IPS-15b (cell line): ENCODE measurements around the gene PPP2R2C.

Experiments used
- H3K27me3 ChIP-seq: one replicate; pipeline ENCODE4 v1.6.1; 2013; ENCODE audit warnings: low read length; ENCODE audit not compliant: control insufficient read depth, insufficient read depth
- H3K36me3 ChIP-seq: one replicate; pipeline ENCODE4 v1.6.1; 2013; ENCODE audit warnings: low read length; ENCODE audit not compliant: control insufficient read depth, insufficient read depth
- H3K4me1 ChIP-seq: one replicate; pipeline ENCODE4 v1.6.1; 2013; ENCODE audit warnings: mild to moderate bottlenecking, low read length; ENCODE audit not compliant: control insufficient read depth, insufficient read depth
- H3K4me3 ChIP-seq: one replicate; pipeline ENCODE4 v1.5.1; 2013; ENCODE audit warnings: low read depth, low read length
- H3K9ac ChIP-seq: one replicate; pipeline ENCODE4 v1.6.1; 2013; ENCODE audit warnings: low read depth, mild to moderate bottlenecking, low read length
- H3K9me3 ChIP-seq: one replicate; pipeline ENCODE4 v1.6.1; 2013; ENCODE audit warnings: mild to moderate bottlenecking, low read length; ENCODE audit not compliant: control insufficient read depth, insufficient read depth

The PPP2R2C gene

DNA sequence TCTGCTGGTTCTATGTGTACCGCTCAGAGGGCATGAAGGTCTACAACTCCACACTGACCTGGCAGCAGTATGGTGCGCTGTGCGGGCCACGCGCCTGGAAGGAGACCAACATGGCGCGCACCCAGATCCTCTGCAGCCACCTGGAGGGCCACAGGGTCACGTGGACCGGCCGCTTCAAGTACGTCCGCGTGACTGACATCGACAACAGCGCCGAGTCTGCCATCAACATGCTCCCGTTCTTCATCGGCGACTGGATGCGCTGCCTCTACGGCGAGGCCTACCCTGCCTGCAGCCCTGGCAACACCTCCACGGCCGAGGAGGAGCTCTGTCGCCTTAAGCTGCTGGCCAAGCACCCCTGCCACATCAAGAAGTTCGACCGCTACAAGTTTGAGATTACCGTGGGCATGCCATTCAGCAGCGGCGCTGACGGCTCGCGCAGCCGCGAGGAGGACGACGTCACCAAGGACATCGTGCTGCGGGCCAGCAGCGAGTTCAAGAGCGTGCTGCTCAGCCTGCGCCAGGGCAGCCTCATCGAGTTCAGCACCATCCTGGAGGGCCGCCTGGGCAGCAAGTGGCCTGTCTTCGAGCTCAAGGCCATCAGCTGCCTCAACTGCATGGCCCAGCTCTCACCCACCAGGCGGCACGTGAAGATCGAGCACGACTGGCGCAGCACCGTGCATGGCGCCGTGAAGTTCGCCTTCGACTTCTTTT, 170.5 kb downstream of the PPP2R2C start:
- no peak overlapping the region for H3K9ac ChIP-seq
- no peak overlapping the region for H3K4me3 ChIP-seq
- H3K4me1 ChIP-seq: no peaks in the 10 kb centered on the region
- H3K9me3 ChIP-seq: no peaks in the 10 kb centered on the region
- no peaks in the 10 kb centered on the region for H3K27me3 ChIP-seq
- H3K36me3 ChIP-seq: peaks cover 35% of the 10 kb centered on the region

DNA sequence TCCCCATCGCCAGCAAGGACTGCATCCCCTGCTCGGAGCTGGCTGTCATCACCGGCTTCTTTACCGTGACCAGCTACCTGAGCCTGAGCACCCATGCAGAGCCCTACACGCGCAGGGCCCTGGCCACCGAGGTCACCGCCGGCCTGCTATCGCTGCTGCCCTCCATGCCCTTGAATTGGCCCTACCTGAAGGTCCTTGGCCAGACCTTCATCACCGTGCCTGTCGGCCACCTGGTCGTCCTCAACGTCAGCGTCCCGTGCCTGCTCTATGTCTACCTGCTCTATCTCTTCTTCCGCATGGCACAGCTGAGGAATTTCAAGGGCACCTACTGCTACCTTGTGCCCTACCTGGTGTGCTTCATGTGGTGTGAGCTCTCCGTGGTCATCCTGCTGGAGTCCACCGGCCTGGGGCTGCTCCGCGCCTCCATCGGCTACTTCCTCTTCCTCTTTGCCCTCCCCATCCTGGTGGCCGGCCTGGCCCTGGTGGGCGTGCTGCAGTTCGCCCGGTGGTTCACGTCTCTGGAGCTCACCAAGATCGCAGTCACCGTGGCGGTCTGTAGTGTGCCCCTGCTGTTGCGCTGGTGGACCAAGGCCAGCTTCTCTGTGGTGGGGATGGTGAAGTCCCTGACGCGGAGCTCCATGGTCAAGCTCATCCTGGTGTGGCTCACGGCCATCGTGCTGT, 171.2 kb downstream of the PPP2R2C start:
- no peaks in the 10 kb centered on the region for H3K4me1 ChIP-seq
- no peaks in the 10 kb centered on the region for H3K9me3 ChIP-seq
- no peak overlapping the region for H3K4me3 ChIP-seq
- H3K9ac ChIP-seq: no peak overlapping the region
- H3K36me3 ChIP-seq: peaks cover 41% of the 10 kb centered on the region
- no peaks in the 10 kb centered on the region for H3K27me3 ChIP-seq

DNA sequence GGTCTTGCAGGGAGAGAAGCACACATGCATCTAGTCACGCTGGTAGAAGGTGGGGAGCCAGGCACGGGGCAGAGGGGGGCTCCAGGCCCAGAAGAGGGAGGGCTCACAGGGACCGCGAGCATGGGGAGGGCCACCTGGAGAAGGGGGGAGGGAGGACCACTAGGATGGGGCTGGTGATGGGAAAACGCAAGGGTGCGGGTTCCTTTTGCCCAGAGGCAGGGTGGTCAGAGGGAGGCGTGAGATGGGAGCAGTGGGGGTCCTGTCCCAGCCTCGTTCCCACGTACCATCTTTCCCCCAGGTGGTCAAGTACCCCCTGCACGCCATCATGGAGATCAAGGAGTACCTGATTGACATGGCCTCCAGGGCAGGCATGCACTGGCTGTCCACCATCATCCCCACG, 172.1 kb downstream of the PPP2R2C start:
- Histone ChIP-seq H3K9ac (no peak overlapping the region), H3K4me3 (no peak overlapping the region), H3K36me3 (peaks cover 45% of the 10 kb centered on the region), H3K9me3 (no peaks in the 10 kb centered on the region), H3K4me1 (no peaks in the 10 kb centered on the region), H3K27me3 (no peaks in the 10 kb centered on the region)

DNA sequence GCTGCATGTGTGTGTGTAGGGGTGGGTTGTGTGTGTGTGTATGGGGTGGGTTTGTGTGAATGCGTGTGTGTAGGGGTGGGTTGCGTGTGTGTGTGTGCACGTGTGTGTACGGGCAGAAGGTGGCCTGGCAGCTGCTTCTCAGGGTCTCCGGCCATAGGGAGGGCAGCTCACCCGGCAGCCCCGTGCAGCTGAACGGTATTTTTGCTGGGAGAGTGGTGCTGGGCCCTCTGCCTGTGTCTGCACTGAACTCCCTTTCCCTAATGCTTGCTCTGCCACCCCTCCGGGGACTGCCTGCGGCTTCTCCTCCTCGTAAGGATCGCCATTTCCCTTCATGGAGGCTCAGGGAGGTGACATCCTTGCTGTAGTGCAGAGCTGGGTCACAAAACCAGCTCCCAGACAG, 172.5 kb downstream of the PPP2R2C start:
- H3K36me3 ChIP-seq: peaks cover 49% of the 10 kb centered on the region
- no peak overlapping the region for H3K9ac ChIP-seq
- no peaks in the 10 kb centered on the region for H3K4me1 ChIP-seq
- no peaks in the 10 kb centered on the region for H3K27me3 ChIP-seq
- no peak overlapping the region for H3K4me3 ChIP-seq
- no peaks in the 10 kb centered on the region for H3K9me3 ChIP-seq

DNA sequence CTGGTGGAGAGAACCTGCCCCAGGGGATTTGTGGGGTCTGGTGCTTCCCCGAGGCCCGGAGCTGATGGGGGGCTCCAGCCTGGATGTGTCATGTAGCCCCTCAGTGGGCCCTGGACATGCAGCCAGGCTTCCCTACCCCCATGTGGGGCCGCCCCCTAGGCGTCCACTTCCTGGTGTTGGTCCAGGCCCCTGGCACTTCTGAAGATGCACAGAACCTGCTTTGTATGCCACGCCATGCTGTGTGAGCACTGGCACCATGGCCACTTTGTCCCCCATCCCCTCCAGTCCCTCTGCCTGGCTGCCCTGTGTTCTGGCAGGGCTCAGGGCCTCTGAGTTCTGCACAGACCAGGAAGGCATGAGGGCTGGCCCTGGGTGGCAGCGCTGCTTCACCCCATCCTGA, 173.6 kb downstream of the PPP2R2C start:
- no peak overlapping the region for H3K4me3 ChIP-seq
- H3K27me3 ChIP-seq: no peaks in the 10 kb centered on the region
- H3K36me3 ChIP-seq: peaks cover 54% of the 10 kb centered on the region
- H3K9ac ChIP-seq: no peak overlapping the region
- H3K4me1 ChIP-seq: no peaks in the 10 kb centered on the region
- no peaks in the 10 kb centered on the region for H3K9me3 ChIP-seq

DNA sequence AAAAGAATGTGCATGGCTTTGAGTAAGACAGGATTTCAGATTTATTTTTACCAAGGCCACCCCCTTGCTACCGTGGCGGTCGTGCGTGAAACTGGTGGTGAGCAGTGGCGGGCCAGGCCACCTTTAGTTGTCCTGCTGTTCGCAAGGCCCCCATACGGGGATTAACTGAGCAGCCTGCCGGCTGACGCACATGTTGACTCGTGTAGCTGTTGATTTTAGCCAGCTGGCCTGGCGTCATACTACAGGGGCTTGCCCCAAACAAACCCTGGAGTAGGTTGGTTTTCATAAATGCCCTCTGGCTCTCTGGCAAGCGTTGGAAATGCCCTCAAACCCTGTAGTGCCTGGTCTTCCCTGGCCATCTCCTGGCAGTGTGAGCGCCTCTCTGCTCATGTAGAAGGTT, 174.4 kb downstream of the PPP2R2C start:
- H3K9ac ChIP-seq: no peak overlapping the region
- H3K9me3 ChIP-seq: no peaks in the 10 kb centered on the region
- H3K27me3 ChIP-seq: no peaks in the 10 kb centered on the region
- H3K36me3 ChIP-seq: peaks cover 58% of the 10 kb centered on the region
- H3K4me3 ChIP-seq: no peak overlapping the region
- H3K4me1 ChIP-seq: no peaks in the 10 kb centered on the region

DNA sequence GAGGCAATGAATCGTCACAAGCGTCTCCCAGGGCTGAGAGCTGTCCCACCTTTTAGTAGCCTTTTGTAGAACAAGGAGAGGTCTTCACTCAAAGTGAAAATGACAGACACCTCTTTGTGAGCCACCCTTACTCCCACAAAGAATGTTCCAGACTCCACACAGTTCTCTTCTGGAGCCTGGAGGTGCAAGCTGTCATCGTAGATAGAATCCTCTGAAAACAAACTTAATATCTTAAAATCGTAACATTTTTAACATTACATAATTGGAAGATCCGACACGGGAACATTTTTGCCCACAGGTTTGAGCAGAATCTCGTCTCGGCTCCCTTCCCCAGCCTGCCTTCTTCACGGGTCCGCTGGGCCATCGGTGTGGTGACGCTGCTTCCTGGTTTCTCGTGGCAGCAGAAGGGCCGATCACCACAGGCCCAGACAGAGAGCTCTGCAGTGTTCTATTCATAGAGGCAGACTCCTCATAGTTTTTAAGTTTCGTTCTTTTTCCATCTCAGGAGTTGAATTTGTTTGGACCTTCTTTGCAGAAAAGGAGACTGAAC, 175.1 kb downstream of the PPP2R2C start:
- Histone ChIP-seq H3K9ac (no peak overlapping the region), H3K36me3 (peaks cover 59% of the 10 kb centered on the region), H3K27me3 (no peaks in the 10 kb centered on the region), H3K9me3 (no peaks in the 10 kb centered on the region), H3K4me1 (no peaks in the 10 kb centered on the region), H3K4me3 (no peak overlapping the region)

DNA sequence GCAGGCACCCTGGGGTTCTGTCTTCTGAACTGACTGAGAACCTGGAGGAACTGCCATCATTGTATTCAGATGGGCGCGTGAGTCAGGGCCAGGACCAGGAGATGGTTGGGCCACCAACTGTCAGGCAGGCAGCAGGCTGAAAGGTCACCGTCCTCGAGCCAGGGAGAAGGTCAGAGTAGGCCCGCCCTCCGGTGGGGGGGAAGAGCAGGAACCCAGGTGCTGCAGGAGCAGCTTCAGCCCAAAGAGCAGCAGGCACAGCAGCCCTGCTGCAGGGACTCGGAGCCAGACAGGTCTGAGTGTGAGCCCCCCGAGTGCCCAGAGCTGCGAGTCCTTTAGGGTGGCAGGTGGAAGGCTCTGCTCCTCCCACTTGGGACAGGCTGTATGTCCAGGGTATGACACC, 176.4 kb downstream of the PPP2R2C start:
- Histone ChIP-seq H3K4me3 (no peak overlapping the region), H3K36me3 (peaks cover 54% of the 10 kb centered on the region), H3K9ac (no peak overlapping the region), H3K27me3 (no peaks in the 10 kb centered on the region), H3K9me3 (no peaks in the 10 kb centered on the region), H3K4me1 (no peaks in the 10 kb centered on the region)

DNA sequence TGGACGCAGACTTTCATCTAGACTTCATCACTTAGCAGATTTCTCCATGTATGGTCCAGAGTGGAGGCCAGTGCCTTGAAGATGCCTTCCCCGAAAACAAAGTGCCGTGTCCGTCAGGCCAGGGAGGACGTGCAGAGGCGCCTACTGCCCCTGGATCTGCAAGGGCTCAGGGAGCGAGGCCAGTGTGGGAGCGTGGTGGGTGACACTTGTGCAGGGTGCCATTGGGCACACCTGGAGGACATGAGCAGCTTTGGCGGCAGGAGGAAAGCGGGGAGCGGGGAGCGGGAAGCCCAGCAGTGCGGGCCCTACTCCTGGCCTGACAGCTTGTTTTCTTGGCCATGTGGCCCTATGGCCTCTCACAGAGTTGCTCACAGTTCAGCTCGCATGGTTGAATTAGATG, 176.9 kb downstream of the PPP2R2C start:
- H3K36me3 ChIP-seq: peaks cover 51% of the 10 kb centered on the region
- H3K27me3 ChIP-seq: no peaks in the 10 kb centered on the region
- no peak overlapping the region for H3K4me3 ChIP-seq
- H3K9ac ChIP-seq: no peak overlapping the region
- H3K9me3 ChIP-seq: no peaks in the 10 kb centered on the region
- no peaks in the 10 kb centered on the region for H3K4me1 ChIP-seq

DNA sequence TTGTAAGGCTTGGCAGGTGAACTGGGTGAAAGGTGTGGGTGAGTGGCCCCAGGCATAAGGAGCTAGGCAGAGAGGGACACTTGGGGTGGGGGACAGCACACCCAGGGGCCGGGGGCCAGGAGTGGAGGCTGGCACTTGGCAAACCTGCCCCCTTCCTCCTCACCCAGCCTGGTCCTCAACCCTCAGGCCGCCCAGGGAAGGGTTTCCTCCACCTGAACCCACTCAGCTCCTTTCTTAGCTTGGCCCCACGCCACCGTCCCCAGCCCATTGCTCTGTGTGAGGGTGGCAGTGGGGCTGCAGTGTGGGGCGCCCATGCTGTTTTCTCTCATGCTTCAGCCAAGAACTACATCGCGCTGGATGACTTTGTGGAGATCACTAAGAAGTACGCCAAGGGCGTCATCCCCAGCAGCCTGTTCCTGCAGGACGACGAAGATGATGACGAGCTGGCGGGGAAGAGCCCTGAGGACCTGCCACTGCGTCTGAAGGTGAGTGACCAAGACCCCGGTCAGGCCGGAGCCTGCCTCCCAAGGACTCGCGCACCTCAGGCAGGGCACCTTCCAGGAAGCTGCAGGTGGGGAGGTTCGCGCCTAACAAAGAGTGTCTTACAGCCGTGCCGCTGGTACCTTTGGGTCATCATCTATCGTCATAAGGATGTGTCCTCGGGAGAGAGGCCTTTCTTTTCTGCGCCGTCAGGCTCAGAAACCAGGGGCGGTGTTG, 177.6 kb downstream of the PPP2R2C start:
- no peak overlapping the region for H3K4me3 ChIP-seq
- H3K9ac ChIP-seq: no peak overlapping the region
- H3K27me3 ChIP-seq: no peaks in the 10 kb centered on the region
- H3K36me3 ChIP-seq: peaks cover 53% of the 10 kb centered on the region
- no peaks in the 10 kb centered on the region for H3K9me3 ChIP-seq
- H3K4me1 ChIP-seq: no peaks in the 10 kb centered on the region

DNA sequence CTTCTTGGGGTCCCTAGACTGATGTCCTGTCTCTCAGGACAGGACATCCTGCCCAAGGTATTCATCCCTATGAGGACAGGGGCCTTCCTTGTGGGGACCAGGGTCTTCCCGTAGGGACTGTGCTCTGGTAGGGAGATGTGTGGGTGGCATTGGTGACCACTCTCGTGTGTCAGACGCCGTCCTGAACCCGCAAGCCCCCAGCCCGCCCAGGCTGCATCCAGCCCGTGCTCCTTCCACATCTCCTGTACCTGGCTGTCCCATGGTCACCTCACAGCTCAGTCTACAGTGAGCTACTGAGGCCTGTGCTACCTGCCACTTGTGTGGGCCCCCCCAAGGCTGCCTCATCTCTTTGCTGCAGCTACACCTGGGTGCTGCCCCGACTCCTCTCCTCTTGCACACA, 178.8 kb downstream of the PPP2R2C start:
- no peaks in the 10 kb centered on the region for H3K4me1 ChIP-seq
- no peak overlapping the region for H3K9ac ChIP-seq
- H3K27me3 ChIP-seq: no peaks in the 10 kb centered on the region
- no peaks in the 10 kb centered on the region for H3K9me3 ChIP-seq
- H3K36me3 ChIP-seq: peaks cover 57% of the 10 kb centered on the region
- H3K4me3 ChIP-seq: no peak overlapping the region

DNA sequence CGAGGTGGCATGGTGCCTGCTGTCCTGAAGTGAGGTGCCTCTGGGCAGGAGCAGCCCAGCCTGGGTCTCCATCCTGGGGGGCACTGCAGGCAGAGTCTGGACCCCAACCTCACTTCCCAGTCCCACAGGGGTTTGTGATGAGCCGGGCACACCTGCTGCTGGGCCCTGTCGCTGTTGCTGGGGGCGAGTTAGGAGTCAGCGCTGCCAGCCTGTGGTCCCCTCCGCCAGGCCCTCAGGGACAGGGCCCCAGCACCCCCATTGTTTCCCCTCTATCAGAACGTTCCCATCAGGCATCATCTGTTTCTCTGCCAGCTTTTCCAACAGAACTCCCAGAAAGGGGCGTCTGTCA, 179.3 kb downstream of the PPP2R2C start:
- Histone ChIP-seq H3K4me1 (no peaks in the 10 kb centered on the region), H3K4me3 (no peak overlapping the region), H3K36me3 (peaks cover 63% of the 10 kb centered on the region), H3K27me3 (no peaks in the 10 kb centered on the region), H3K9me3 (no peaks in the 10 kb centered on the region), H3K9ac (no peak overlapping the region)
